GM19468 (cell line): ENCODE measurements around the gene HLCS.

Experiments
- ATAC-seq: cut with Tn5 transposase; IDR thresholded peaks from one replicate; pipeline ENCODE4 v1.9.1; 2021; ENCODE audit warnings: mild to moderate bottlenecking, moderate library complexity, moderate number of reproducible peaks; ENCODE audit not compliant: unreplicated experiment; ENCODE audit errors: extremely low read depth

HLCS gene

GRCh38 chr21:36709868-36710728 lies 256.4 kb downstream of the HLCS start:
- no peak for ATAC-seq

DNA sequence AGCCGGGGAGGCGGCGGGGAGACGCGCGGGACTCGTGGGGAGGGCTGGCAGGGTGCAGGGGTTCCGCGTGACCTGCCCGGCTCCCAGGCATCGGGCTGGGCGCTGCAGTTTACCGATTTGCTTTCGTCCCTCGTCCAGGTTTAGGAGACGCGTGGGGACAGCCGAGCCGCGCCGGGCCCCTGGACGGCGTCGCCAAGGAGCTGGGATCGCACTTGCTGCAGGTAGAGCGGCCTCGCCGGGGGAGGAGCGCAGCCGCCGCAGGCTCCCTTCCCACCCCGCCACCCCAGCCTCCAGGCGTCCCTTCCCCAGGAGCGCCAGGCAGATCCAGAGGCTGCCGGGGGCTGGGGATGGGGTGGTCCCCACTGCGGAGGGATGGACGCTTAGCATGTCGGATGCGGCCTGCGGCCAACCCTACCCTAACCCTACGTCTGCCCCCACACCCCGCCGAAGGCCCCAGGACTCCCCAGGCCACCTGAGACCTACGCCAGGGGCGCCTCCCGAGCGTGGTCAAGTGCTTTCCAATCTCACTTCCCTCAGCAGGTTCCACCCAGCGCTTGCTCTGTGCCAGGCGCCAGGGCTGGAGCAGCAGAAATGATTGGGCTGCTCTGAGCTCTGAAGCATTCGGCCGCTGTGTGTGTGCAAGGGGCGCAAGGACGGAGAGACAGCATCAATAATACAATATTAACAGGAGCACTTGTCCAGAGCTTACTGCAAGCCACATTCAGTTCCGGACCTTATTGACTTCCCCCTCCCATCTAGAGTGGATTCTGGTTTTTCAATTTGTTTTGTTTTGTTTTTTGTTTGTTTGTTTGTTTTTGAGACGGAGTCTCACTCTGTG lies 257.2 kb downstream of the HLCS start:
- no peak for ATAC-seq

DNA sequence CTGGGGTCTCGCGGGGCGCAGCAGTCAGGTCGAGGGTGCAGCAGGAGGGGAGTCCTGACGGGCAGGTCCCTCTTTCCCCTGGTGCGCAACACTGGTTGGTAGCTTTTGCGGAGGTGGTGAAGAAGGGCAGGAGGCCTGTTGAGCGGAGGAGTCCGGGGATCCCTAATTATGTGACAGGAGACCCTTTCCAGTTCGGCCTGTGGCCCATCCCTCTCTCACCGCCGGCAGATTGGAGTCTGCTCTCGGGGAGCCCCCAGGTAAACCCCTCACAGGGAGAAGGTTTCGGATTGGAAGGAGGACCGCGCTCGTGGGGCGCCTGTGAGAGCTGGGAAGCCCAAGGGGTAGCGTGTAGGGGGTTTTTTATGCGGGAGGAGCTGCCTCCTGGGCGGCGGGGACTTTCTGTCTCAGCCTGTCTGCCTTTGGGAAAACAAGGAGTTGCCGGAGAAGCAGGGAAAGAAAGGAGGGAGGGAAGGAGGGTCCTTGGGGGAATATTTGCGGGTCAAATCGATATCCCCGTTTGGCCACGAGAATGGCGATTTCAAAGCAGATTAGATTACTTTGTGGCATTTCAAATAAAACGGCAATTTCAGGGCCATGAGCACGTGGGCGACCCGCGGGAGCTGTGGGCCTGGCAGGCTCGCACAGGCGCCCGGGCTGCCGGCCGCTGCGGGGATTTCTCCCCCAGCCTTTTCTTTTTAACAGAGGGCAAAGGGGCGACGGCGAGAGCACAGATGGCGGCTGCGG lies 258.0 kb downstream of the HLCS start:
- ATAC-seq: no peak

- no peak for ATAC-seq
These were observed 258.6 kb downstream of the HLCS start for GRCh38 chr21:36707763-36708285.

DNA sequence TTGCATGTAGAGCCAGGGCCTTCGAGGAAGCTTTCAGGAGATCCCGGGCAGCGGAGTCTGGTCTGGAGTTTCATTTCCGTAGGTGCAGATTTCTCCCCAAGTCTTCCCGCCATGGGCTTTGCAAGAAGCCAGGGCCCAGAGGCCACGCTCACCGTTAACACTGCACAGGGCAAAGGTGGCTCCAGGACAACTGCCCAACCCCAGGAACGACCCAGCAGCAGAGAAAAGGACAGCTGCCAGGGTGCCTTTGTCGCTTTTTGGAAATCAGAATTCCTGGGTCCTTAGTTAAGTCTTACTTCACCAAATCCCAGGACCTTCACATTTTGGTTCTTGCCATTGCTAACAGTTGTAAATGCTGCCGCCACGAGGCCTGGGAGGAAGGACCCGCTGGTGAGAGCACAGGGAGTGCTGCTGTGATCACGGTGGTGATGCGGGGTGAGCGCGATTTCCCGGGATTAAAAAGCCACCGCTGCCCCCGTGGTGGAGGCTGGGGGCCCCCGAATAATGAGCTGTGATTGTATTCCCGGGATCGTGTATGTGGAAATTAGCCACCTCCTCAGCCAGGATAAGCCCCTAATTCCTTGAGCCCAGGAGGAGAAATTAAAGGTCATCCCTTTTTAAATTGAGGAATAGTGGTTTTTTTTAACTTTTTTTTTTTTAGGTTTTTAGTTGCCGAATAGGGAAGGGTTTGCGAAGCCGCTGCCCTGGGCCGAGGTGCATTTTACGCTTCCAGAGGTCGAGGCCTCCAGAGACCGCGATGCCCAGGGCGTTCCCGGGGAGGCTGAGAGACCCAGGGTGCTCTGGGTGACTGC lies 259.3 kb downstream of the HLCS start:
- no peak for ATAC-seq

- no peak for ATAC-seq
These were observed 260.0 kb downstream of the HLCS start for GRCh38 chr21:36706482-36706852.

GRCh38 chr21:36705679-36706481 lies 260.6 kb downstream of the HLCS start:
- ATAC-seq: no peak

- no peak for ATAC-seq
These were observed 261.4 kb downstream of the HLCS start for GRCh38 chr21:36704958-36705678.

DNA sequence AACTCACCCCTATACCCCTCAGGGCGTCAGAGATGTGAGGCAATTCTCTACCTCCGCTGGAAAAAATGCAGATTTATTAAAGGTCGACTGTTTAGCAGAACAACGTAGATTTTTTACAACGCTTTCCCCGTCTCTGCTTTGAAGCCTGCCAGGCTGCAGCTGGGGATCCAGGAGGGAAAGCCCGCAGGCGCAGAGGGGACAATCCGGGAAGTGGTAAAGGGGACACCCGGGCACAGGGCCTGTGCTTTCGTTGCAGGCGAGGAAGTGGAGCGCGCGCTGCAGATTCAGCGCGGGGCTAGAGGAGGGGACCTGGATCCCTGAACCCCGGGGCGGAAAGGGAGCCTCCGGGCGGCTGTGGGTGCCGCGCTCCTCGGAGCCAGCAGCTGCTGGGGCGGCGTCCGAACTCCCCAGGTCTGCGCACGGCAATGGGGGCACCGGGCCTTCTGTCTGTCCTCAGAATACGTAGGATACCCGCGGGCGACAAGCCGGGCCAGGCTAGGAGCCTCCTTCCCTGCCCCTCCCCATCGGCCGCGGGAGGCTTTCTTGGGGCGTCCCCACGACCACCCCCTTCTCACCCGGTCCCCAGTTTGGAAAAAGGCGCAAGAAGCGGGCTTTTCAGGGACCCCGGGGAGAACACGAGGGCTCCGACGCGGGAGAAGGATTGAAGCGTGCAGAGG lies 262.1 kb downstream of the HLCS start:
- ATAC-seq: no peak

GRCh38 chr21:36703626-36704280 lies 262.7 kb downstream of the HLCS start:
- ATAC-seq: no peak

DNA sequence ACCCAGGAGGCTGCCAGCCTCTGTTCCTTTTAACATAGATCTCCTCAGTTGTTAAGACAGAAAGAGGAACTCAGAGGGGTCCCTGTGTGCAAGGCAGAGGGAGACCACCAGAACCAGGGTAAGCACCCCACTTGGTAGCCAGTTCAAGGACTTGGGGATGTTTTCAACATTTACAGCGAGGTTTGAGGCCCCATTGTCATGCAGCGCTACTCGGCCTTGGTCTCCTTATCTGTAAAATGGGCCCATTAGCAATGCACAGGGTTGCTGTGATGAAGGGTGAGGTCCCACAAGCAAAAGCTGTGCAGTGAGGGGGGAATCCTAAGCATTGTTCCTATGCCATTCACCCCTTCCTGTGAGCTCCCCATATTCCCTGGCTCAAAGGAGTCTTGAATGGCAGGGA lies 263.3 kb downstream of the HLCS start:
- no peak for ATAC-seq

DNA sequence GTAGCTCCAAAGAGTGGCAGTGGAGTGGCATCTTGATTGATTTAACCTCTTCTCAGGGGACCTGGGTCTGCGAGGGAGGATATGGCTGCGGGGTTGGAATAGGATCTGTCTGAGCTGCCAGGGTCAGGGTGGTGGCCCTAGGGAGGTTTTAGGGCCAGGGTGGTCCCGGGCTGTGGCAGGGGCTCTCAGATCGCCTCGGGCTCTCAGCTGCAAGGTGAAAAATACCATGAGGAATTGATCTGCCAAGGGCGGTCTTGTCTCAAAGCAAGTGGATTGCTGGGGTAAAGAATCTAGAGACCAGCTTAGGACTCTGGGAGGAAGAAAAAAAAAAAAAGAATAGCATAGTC lies 263.9 kb downstream of the HLCS start:
- no peak for ATAC-seq

- no peak for ATAC-seq
These were observed 264.5 kb downstream of the HLCS start for GRCh38 chr21:36701756-36702621.

DNA sequence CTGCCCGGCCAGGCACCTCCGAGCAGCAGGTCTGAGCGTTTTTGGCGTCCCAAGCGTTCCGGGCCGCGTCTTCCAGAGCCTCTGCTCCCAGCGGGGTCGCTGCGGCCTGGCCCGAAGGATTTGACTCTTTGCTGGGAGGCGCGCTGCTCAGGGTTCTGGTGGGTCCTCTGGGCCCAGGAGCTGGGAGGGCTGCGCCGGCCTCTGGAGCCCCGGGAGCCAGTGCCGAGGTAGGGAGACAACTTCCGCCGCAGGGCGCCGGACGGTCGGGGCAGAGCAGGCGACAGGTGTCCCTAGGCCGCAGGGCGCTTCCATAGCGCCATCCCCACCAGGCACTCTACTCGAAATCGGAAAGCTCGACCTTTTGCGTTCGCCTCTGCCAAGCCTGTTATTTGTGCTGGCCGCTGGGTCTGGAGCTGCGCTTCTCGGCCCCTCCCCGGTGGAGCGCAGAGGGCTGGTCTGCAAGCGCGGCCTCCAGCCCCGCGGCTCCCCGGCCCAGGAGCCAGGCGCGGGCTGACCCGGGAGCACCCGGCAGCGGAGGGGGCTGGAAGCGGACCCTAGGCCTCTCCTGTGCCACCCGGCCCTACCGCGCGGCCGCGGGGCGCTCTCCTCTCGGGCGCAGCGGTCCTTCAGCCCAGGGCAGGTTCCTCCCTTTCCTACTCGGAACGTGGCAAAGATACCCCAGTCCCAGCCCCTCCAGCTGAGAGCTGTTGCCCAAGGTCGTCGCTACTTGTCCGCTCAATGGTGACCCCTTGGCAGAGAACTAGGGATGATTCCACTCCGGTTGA lies 265.3 kb downstream of the HLCS start:
- no peak for ATAC-seq
